GM12801 (cell line): ENCODE data around the gene F10.

ENCODE experiments used
- TF ChIP-seq, protein P1 (sequence below): IDR thresholded peaks from one replicate; pipeline ENCODE4 v1.5.1; 2011; ENCODE audit warnings: control low read depth; ENCODE audit not compliant: insufficient read length; ENCODE audit errors: extremely low read depth

F10 gene

DNA sequence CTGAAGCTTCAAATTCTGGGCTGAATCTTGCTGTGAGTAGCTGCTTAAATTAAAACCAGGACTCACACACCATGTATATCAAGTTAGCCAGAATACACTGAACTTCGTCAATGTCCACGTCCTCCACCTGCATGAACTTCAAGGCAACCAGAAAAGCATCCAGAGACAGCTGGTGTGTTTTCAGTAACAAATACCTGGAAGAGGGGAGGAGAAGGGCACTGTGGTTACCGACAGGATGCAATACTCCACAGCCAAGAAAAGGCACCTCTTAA, 56.2 kb downstream of the F10 start:
- TF ChIP-seq, protein P1, sequence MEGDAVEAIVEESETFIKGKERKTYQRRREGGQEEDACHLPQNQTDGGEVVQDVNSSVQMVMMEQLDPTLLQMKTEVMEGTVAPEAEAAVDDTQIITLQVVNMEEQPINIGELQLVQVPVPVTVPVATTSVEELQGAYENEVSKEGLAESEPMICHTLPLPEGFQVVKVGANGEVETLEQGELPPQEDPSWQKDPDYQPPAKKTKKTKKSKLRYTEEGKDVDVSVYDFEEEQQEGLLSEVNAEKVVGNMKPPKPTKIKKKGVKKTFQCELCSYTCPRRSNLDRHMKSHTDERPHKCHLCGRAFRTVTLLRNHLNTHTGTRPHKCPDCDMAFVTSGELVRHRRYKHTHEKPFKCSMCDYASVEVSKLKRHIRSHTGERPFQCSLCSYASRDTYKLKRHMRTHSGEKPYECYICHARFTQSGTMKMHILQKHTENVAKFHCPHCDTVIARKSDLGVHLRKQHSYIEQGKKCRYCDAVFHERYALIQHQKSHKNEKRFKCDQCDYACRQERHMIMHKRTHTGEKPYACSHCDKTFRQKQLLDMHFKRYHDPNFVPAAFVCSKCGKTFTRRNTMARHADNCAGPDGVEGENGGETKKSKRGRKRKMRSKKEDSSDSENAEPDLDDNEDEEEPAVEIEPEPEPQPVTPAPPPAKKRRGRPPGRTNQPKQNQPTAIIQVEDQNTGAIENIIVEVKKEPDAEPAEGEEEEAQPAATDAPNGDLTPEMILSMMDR = no peak

DNA sequence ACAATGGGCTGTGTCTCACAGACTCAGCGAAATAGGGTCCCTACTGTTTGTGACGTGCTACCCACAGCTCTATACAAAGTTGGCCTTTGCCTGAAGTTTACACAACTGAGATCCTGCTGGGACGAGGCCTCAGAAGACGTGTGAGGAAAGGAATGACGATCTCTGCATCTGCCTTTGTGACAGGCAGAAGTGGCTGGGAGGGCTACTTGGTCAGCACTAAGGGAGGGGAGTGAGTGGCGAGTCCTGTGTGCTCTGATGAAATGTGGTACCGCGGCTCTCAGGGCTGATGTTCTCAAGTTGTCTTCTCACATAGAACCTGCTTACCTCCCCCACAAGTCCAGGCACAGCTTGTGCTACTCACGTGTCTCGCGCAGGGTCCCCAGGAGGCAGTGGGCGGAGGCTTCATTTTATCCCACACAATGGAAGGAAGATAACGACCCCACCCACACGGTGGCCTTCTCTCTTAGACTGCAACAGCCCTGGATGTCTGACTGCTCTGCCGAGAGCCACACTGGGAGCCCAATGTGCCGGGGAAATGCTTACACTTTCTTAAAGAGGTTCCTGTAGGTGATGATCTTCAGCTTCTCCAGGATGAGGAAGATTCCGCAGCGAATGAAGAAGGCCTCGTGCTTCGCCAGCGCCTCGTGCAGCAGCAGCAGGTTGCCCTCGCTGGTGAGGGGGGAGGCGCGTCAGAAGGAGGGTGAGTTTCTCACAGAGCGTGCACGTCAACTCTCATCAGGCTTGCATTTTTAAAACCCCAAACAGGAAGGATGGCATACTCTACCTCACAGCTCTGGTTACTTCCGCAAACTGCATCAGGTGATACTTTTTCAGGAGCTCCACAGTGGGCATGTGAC, 57.0 kb downstream of the F10 start:
- TF ChIP-seq, protein P1 = no peak

DNA sequence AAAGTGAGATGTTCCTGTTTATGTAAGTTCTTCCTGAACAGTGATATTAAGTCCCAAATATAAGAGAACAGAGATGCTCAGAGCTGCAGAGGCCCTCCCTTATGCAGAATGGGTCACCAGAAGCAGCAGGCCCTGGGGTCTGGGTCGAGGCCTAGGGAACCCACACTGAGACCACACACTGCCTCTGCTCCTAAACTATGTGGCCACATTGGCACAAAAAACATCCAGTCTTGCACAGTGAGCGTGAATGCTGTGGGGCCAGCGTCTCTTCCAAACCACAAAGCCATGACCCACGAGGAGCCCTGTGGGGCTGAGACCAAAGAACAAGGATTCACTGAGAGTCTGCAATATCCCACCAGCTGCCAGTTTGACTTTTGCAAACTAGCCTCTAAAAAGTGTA, 59.4 kb downstream of the F10 start:
- TF ChIP-seq, protein P1 = no peak

DNA sequence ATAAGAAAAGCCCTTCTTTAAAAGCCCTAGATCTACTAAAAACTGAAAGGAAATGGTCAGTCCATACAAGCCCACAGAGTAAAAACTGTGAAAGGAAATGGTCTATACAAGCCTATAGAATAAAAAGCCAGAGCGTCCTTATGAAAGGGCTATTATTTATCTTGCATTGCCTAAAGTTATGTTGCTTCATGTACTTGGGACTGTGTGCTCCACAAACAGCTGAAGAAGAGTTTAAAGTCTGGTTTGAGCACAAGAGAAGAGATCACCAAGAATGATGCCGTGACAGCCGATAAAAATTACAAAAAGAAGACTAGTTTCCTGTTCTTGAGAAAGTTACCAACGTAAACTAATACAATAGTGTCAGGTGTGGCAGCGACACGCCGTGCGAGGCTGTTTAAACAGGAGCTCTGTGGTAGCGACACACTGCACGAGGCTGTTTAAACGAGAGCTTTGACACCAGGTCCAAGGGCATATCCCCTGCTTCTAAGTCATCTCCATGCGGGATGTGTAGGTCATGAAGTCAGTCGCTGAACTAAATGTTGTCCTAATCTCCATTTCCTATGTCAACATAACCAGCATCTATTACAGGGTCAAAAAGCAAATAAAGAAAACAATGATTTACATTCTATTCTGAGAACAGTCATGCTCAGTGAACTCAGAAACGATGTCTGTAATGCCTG, 61.0 kb downstream of the F10 start:
- TF ChIP-seq, protein P1 = no peak

DNA sequence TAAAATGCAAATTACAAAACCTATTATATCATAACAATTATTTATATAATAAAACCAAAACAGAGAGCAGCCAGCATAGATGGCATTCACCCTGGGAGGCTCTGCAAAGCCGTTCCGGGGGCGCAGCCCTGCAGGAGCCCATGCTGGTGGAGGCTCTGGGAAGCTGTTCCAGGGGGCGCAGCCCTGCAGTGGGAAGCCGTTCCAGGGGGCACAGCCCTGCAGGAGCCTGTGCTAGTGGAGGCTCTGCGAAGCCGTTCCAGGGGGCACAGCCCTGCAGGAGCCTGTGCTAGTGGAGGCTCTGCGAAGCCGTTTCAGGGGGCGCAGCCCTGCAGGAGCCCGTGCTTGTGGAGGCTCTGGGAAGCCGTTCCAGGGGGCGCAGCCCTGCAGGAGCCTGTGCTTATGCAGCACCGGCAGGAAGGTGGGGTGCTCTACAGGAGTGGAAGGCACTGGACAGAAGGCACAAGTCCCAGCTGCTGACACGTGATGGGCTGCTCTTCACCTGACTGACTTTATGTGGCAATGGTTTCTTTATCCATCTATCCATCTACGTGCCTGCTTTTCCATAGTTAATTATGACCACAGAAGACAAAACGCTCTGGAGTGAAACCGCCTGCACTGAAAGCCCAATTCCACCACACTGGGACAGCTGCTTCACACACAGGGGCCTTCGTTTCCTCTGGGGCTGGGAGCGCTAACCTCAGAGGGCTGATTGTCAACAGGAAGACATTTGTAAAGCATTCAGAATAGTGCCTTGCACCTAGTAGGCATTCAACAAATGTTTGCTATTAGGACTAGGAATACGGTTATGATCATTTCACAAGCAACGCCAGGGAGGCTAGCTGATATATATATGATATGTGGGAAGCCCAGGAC, 62.2 kb downstream of the F10 start:
- TF ChIP-seq, protein P1 = no peak

DNA sequence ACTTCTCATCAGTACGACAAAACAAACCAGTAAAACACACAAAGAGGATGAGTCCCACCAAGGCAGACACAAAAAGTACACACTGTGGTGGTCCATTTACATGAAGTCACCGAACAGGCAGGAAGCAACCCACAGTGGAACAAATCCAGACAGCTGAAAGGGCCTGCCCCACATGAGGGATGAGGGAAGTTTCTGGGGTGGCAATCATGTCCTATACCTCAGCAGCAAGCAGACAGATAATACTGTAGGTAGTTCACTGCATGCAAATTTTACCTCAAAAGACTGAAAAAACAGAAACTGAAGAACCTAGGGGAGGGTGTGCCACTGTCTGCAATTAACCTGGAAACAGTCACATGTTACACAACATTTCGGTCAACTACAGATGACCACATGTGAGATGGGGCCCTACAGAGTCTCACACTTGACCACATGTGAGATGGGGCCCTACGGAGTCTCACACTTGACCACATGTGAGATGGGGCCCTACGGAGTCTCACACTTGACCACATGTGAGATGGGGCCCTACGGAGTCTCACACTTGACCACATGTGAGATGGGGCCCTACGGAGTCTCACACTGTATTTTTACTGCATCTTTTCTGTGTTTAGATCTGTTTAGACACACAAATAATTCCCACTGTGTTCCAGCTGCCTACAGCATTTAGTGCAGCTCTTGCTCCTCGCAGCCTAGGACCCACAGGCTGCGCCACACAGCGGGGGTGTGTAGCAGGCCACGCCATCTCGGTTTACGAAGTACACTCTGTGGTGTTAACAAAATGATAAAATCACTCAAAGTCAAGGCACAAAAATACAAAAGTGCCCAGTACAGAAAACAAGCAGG, 63.7 kb downstream of the F10 start:
- TF ChIP-seq, protein P1 = no peak
